Neural progenitor cell (in vitro differentiated cells): Measurements from ENCODE around the gene MKI67.

Experiments
- EZH2phosphoT487 ChIP-seq: fragments of 200-600 bp; sonication (generic); IDR thresholded peaks from 2 replicates; pipeline ENCODE4 v1.6.1; 2017; ENCODE audit warnings: antibody characterized with exemption
- TF ChIP-seq, protein P1 (sequence below): fragments of 200-600 bp; sonication (generic); IDR thresholded peaks from 2 replicates; pipeline ENCODE4 v1.5.1; 2017; ENCODE audit warnings: antibody characterized with exemption, mild to moderate bottlenecking

DNA sequence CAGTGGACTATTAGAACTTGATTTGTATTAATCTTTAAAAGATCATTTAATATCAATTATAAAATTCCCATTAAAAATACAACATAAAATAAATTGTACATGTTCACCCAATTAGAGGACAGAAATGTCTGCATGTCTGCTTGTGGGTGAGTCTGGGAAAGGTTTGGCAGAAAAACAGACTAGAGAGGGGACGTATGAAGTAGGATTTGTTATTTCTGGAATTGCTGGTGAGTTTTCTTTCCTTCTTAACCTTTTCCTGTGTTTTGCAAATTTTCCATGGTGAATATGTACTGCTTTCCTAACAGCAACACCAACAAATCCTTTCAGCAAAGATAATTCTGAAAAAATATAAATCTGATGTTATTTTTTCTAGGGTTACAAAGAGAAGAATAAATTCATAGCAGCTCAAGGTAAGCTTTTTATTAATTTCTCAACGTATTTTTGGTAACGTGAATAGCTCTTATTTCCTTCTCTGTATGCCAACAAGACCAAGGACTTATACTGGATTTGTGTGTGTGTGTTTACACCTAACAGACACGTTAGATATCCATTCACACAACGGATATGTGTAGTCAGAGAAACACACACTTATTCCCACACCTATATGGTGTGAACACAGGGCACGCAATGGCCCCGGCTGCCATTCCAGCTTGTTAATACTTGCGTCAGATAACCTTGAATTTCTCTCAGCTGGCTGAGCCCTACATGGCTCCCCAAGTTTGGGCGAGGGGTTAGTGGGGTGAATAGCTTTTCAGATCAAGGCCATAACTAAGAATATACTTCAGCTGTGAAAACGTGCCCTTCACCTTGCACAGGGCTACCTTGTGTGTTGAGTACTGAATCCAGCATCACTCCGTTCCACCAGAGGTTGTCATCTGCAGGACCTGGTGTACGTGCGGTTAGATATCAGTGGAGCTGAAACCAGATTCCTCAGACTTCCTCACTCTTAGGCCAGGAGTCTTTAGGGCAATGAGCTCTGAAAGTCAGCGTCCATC is 64.6 kb downstream of the MKI67 start:
- TF ChIP-seq, protein P1, sequence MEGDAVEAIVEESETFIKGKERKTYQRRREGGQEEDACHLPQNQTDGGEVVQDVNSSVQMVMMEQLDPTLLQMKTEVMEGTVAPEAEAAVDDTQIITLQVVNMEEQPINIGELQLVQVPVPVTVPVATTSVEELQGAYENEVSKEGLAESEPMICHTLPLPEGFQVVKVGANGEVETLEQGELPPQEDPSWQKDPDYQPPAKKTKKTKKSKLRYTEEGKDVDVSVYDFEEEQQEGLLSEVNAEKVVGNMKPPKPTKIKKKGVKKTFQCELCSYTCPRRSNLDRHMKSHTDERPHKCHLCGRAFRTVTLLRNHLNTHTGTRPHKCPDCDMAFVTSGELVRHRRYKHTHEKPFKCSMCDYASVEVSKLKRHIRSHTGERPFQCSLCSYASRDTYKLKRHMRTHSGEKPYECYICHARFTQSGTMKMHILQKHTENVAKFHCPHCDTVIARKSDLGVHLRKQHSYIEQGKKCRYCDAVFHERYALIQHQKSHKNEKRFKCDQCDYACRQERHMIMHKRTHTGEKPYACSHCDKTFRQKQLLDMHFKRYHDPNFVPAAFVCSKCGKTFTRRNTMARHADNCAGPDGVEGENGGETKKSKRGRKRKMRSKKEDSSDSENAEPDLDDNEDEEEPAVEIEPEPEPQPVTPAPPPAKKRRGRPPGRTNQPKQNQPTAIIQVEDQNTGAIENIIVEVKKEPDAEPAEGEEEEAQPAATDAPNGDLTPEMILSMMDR = no peak
- TF ChIP-seq EZH2phosphoT487 = no peak
